BJ (cell line): ENCODE measurements around the gene RCSD1. TPM values are rescaled to one million over a fixed set of nuclear protein-coding genes. Genes with fewer than 3 reads are reported as not detected.

Experiments used
- CTCF ChIA-PET: fragments of 350-600 bp; formaldehyde crosslinking; extraction: SDS; loops from one replicate; lab custom pipeline; 2021; ENCODE audit warnings: antibody characterized with exemption, inconsistent platforms; lab: Yijun Ruan, JAX
- POLR2A ChIA-PET: fragments of 300-600 bp; sonication (Branson Sonifier 250); formaldehyde crosslinking; extraction: SDS; loops from one replicate; lab custom pipeline; 2021; ENCODE audit warnings: antibody characterized with exemption; lab: Charles Lee
- DNase-seq: peaks from one replicate; pipeline ENCODE4 v3.0.0-alpha.2; 2011; ENCODE audit warnings: low read depth
- H3K27me3 ChIP-seq: 2 replicates; pipeline ENCODE4 v1.6.0; 2011; ENCODE audit warnings: low read length; ENCODE audit not compliant: control insufficient read depth, insufficient read depth
- H3K36me3 ChIP-seq: 2 replicates; pipeline ENCODE4 v1.5.1; 2011; ENCODE audit warnings: low read length; ENCODE audit not compliant: control insufficient read depth, insufficient read depth
- H3K4me3 ChIP-seq: 2 replicates; pipeline ENCODE4 v1.5.1; 2011; ENCODE audit warnings: low read depth, mild to moderate bottlenecking, control low read depth, low read length
- polyA plus RNA-seq: library from polyadenylated mRNA; depleted of rRNA; stranded (reverse); fragments of >200 nt; gene quantifications from 2 replicates; pipeline ENCODE4 v1.2.3, GENCODE V29; 2011
- TF ChIP-seq, protein P1 (sequence below): IDR thresholded peaks from 2 replicates; pipeline ENCODE4 v1.5.1; 2011; ENCODE audit warnings: low read depth, mild to moderate bottlenecking, control low read depth, inconsistent platforms, low read length, moderate library complexity; ENCODE audit not compliant: insufficient read depth

RCSD1 gene
- polyA plus RNA-seq, 1 experiment = not detected

DNA sequence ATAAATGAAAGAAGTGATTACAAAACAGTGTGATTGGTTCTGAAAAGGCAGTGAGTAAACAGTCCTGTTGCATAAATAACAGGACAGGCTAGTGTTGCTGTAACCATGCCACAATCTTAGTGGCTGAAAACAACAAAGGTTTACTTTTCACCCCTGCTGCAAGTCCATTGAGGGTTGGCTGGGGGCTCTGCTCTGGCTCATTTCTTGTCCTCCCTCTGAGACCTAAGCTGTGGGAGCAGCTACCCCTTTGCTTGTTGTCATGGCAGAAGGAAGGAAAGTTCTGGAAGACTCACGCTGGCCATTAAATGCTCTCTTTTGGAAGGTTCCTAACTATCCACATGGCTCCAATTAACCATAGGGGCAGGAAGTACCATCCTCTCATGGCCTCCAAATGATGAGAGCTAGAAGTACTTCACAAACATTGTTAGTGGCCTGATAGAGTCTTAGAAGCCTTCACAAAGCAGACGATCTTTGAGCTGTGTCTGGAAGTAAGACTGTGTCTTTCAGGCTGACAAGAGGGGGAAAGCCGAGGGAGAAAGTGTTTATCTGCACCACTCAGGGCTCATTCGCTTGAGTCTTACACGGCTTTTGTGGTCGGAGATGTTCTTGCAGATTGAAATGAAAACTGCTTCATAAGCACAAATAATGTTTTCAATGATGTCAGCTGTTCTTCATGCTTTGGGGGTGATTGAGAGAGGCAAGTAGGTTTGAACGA lies 11.9 kb downstream of the RCSD1 start:
- TF ChIP-seq, protein P1, sequence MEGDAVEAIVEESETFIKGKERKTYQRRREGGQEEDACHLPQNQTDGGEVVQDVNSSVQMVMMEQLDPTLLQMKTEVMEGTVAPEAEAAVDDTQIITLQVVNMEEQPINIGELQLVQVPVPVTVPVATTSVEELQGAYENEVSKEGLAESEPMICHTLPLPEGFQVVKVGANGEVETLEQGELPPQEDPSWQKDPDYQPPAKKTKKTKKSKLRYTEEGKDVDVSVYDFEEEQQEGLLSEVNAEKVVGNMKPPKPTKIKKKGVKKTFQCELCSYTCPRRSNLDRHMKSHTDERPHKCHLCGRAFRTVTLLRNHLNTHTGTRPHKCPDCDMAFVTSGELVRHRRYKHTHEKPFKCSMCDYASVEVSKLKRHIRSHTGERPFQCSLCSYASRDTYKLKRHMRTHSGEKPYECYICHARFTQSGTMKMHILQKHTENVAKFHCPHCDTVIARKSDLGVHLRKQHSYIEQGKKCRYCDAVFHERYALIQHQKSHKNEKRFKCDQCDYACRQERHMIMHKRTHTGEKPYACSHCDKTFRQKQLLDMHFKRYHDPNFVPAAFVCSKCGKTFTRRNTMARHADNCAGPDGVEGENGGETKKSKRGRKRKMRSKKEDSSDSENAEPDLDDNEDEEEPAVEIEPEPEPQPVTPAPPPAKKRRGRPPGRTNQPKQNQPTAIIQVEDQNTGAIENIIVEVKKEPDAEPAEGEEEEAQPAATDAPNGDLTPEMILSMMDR = no peak
- DNase-seq = no peak
- ChIA-PET POLR2A (no interaction called here), CTCF (no interaction called here)
- H3K27me3 ChIP-seq = no peaks in the 10 kb centered on the region; the same call in none of the 2 replicates
- no peaks in the 10 kb centered on the region for H3K36me3 ChIP-seq
- no peak overlapping the region for H3K4me3 ChIP-seq

DNA sequence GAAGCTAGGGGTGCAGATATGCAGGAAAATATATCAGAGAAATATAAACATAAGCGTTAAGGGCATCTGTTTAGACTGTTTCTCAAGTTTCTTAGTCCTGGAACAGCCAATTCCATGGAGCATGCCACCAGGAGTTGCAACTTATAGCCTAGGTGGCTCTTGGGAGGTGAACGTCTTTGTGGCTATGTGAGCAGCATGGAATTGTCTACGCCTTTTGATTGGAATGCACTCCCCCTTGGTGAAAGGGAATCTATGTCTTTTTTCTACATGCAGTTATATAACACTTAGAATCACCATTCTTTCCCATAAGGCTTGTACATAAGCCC lies 12.4 kb downstream of the RCSD1 start:
- Histone ChIP-seq H3K36me3 (no peaks in the 10 kb centered on the region), H3K4me3 (no peak overlapping the region), H3K27me3 (no peaks in the 10 kb centered on the region; the same call in none of the 2 replicates)
- ChIA-PET POLR2A (no interaction called here), CTCF (no interaction called here)
- DNase-seq = no peak
- TF ChIP-seq, protein P1 = no peak

DNA sequence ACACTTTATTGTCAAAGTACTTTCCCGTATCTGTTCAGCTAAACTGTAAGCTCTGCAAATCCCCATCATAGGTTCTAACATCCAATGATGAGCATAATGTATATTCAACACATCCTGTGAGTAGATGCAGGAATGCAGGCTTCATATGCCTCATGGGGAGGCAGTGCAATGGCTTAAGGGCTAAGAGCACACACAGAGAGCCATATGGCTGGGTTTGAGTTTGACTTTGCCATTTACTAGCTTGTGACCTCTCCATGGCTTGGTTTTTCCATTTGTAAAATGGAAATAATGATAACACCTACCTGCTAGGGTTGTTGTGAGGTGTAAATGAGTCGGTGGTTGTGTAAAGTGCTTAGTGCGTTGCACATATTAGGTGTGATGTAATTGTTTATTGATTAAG lies 13.4 kb downstream of the RCSD1 start:
- no peaks in the 10 kb centered on the region for H3K36me3 ChIP-seq
- ChIA-PET POLR2A (no interaction called here), CTCF (no interaction called here)
- TF ChIP-seq, protein P1 = no peak
- peaks cover 2% of the 10 kb centered on the region for H3K27me3 ChIP-seq
- no peak overlapping the region for H3K4me3 ChIP-seq
- no peak for DNase-seq

DNA sequence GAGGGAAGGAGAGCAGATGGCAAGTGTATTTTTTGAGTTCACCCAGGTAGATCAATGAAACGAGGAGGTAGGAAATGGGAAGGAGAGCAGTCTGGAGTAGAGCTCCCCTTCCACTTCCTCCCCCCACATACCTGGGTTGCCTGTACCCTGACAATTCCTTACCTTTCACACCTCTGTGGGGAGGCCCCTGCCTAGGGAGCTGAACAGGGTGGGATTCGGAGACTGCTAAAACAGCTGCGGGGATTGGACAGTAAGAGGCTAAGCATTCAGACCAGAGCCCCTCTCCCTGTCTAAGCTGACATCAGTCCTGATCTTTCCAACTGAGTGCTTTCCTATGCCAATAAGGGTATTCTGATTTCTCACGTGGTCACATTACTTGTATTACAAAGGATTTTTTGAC lies 14.5 kb downstream of the RCSD1 start:
- DNase-seq = no peak
- ChIA-PET POLR2A (no interaction called here), CTCF (interaction anchor here (0.8 kb wide), 1 partner anchor 26 kb away, joined by 3 read pairs; no protein-coding TSS in a partner anchor)
- TF ChIP-seq, protein P1 = no peak
- Histone ChIP-seq H3K27me3 (peaks cover 3% of the 10 kb centered on the region), H3K36me3 (no peaks in the 10 kb centered on the region), H3K4me3 (no peak overlapping the region)

DNA sequence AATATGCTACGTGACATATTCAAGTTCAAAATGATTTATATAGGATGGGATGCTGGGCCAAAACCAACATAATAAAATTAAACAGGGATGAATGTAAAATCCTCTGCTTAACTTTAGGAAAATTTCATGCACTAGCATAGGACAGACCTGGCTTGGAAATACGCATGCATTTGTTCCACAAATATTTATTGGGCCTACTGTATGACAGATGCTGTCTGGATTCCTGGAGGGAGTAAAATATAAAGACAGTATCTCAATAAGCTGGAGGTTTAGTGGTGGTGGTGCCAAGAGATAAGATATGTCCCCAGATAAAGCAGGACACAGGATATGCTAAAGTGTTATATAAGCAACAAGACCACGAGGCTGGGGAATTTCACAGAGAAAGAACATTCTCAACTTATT lies 15.1 kb downstream of the RCSD1 start:
- CTCF ChIA-PET = interaction anchor here (0.8 kb wide), 1 partner anchor 27 kb away, joined by 3 read pairs; no protein-coding TSS in a partner anchor
- TF ChIP-seq, protein P1 = no peak
- Histone ChIP-seq H3K4me3 (no peak overlapping the region), H3K27me3 (peaks cover 3% of the 10 kb centered on the region), H3K36me3 (no peaks in the 10 kb centered on the region)
- DNase-seq = no peak
- POLR2A ChIA-PET = no interaction called here
